H9 (cell line): ENCODE results near the gene FKBP10. TPM values are rescaled to one million over a fixed set of nuclear protein-coding genes. Genes with fewer than 3 reads are reported as not detected.
A peak's percentile ranks its signal among the peaks of the same experiment; 100 is the strongest.

Source experiments
- DNase-seq: peaks from one replicate; pipeline ENCODE4 v3.0.0-alpha.2; 2017
- H2AFZ ChIP-seq: one replicate; pipeline ENCODE4 v1.6.1; 2013; ENCODE audit warnings: mild to moderate bottlenecking, low read length, control low read depth, moderate library complexity
- H2AK5ac ChIP-seq: 2 replicates; pipeline ENCODE4 v1.6.1; 2013; ENCODE audit warnings: low read length, control low read depth, mixed read lengths; ENCODE audit not compliant: insufficient read length
- H2BK120ac ChIP-seq: one replicate; pipeline ENCODE4 v1.6.1; 2013; ENCODE audit warnings: low read depth, mild to moderate bottlenecking, low read length, control low read depth, inconsistent platforms; ENCODE audit not compliant: poor library complexity, severe bottlenecking
- H2BK12ac ChIP-seq: 2 replicates; pipeline ENCODE4 v1.6.1; 2013; ENCODE audit warnings: low read length, control low read depth, mixed read lengths, low read depth; ENCODE audit not compliant: insufficient read length
- H2BK15ac ChIP-seq: 2 replicates; pipeline ENCODE4 v1.6.1; 2013; ENCODE audit warnings: low read depth, low read length, control low read depth
- H2BK20ac ChIP-seq: one replicate; pipeline ENCODE4 v1.6.1; 2013; ENCODE audit warnings: low read depth, mild to moderate bottlenecking, low read length, control low read depth, inconsistent platforms; ENCODE audit not compliant: poor library complexity, severe bottlenecking
- H2BK5ac ChIP-seq: 2 replicates; pipeline ENCODE4 v1.6.1; 2013; ENCODE audit warnings: low read length, control low read depth, mixed read lengths; ENCODE audit not compliant: insufficient read length
- H3K14ac ChIP-seq: 2 replicates; pipeline ENCODE4 v1.6.1; 2013; ENCODE audit warnings: low read length, control low read depth; ENCODE audit not compliant: insufficient read depth
- H3K18ac ChIP-seq: 2 replicates; pipeline ENCODE4 v1.6.1; 2013; ENCODE audit warnings: low read depth, mild to moderate bottlenecking, mixed read lengths, low read length, control low read depth; ENCODE audit not compliant: insufficient read length
- H3K23ac ChIP-seq: 2 replicates; pipeline ENCODE4 v1.6.1; 2013; ENCODE audit warnings: low read length, control low read depth, mixed read lengths, low read depth; ENCODE audit not compliant: insufficient read length
- H3K23me2 ChIP-seq: 2 replicates; pipeline ENCODE4 v1.6.1; 2013; ENCODE audit warnings: low read depth, mild to moderate bottlenecking, mixed read lengths, low read length, control low read depth; ENCODE audit not compliant: insufficient read length, poor library complexity, severe bottlenecking
- H3K27ac ChIP-seq: 2 replicates; pipeline ENCODE4 v1.5.1; 2013; ENCODE audit warnings: low read length, control low read depth, mixed read lengths, low read depth; ENCODE audit not compliant: insufficient read length
- H3K27me3 ChIP-seq: 2 replicates; pipeline ENCODE4 v1.6.1; 2013; ENCODE audit warnings: low read length, control low read depth, inconsistent platforms; ENCODE audit not compliant: insufficient read depth
- H3K4ac ChIP-seq: 2 replicates; pipeline ENCODE4 v1.6.1; 2013; ENCODE audit warnings: low read depth, mild to moderate bottlenecking, control low read depth, inconsistent platforms, low read length, moderate library complexity
- H3K4me1 ChIP-seq: 2 replicates; pipeline ENCODE4 v1.6.1; 2013; ENCODE audit warnings: low read length, control low read depth, inconsistent platforms; ENCODE audit not compliant: insufficient read depth
- H3K4me2 ChIP-seq: 2 replicates; pipeline ENCODE4 v1.6.1; 2013; ENCODE audit warnings: low read length, control low read depth, mixed read lengths; ENCODE audit not compliant: insufficient read length, insufficient read depth
- H3K56ac ChIP-seq: 2 replicates; pipeline ENCODE4 v1.6.1; 2013; ENCODE audit warnings: low read depth, mild to moderate bottlenecking, mixed read lengths, low read length, control low read depth; ENCODE audit not compliant: insufficient read length
- H3K79me1 ChIP-seq: 2 replicates; pipeline ENCODE4 v1.6.1; 2013; ENCODE audit warnings: low read depth, mild to moderate bottlenecking, moderate library complexity, low read length, control low read depth, inconsistent platforms; ENCODE audit not compliant: insufficient read depth, poor library complexity, severe bottlenecking
- H3K79me2 ChIP-seq: 2 replicates; pipeline ENCODE4 v1.6.1; 2013; ENCODE audit warnings: low read length, control low read depth, inconsistent platforms; ENCODE audit not compliant: insufficient read depth
- H3K9ac ChIP-seq: 2 replicates; pipeline ENCODE4 v1.6.1; 2013; ENCODE audit warnings: low read length, control low read depth, mixed read lengths; ENCODE audit not compliant: insufficient read length; ENCODE audit errors: extremely low read depth
- H3K9me3 ChIP-seq: one replicate; pipeline ENCODE4 v1.6.1; 2013; ENCODE audit warnings: low read depth, low read length, inconsistent platforms; ENCODE audit not compliant: control insufficient read depth
- H3T11ph ChIP-seq: one replicate; pipeline ENCODE4 v1.6.1; 2013; ENCODE audit warnings: mild to moderate bottlenecking, low read length, control low read depth, inconsistent platforms
- H4K20me1 ChIP-seq: one replicate; pipeline ENCODE4 v1.6.1; 2013; ENCODE audit not compliant: control insufficient read depth, insufficient read length, insufficient read depth
- H4K5ac ChIP-seq: 2 replicates; pipeline ENCODE4 v1.6.1; 2013; ENCODE audit warnings: low read depth, mild to moderate bottlenecking, mixed read lengths, low read length, control low read depth; ENCODE audit not compliant: insufficient read length
- H4K8ac ChIP-seq: replicated peaks from 2 replicates; pipeline ENCODE4 v1.6.1; 2013; ENCODE audit warnings: low read length, control low read depth, mixed read lengths, low read depth; ENCODE audit not compliant: insufficient read length
- H4K91ac ChIP-seq: 2 replicates; pipeline ENCODE4 v1.6.1; 2013; ENCODE audit warnings: low read depth, mild to moderate bottlenecking, moderate library complexity, mixed read lengths, low read length, control low read depth; ENCODE audit not compliant: insufficient read length
- H3K27ac Mint-ChIP-seq, 3 experiments: 2 replicates in 2 of 3; 3 replicates in 1 of 3; pipeline ENCODE4 v1.8.0; 2020 to 2021; ENCODE audit warnings: mixed read lengths in 3 of 3, mild to moderate bottlenecking in 1 of 3, moderate library complexity in 1 of 3
- H3K27me3 Mint-ChIP-seq: 2 replicates; pipeline ENCODE4 v1.8.0; 2021; ENCODE audit warnings: low read depth, mild to moderate bottlenecking, moderate library complexity, mixed read lengths
- H3K36me3 Mint-ChIP-seq, 3 experiments: 2 replicates in 2 of 3; 3 replicates in 1 of 3; pipeline ENCODE4 v1.8.0; 2020 to 2021; ENCODE audit warnings: low read depth in 3 of 3, mixed read lengths in 3 of 3; ENCODE audit not compliant: insufficient read depth in 1 of 3
- H3K4me1 Mint-ChIP-seq, 2 experiments: 2 replicates each; pipeline ENCODE4 v1.8.0; 2020; ENCODE audit warnings: mixed read lengths in 2 of 2
- H3K4me3 Mint-ChIP-seq, 2 experiments: 2 replicates in 1 of 2; 3 replicates in 1 of 2; pipeline ENCODE4 v1.8.0; 2020 to 2021; ENCODE audit warnings: mild to moderate bottlenecking in 2 of 2, mixed read lengths in 2 of 2, moderate library complexity in 1 of 2
- H3K9me3 Mint-ChIP-seq, 2 experiments: 2 replicates in 1 of 2; 3 replicates in 1 of 2; pipeline ENCODE4 v1.8.0; 2020; ENCODE audit warnings: mild to moderate bottlenecking in 2 of 2, mixed read lengths in 2 of 2, moderate library complexity in 1 of 2
- WGBS: extraction: QIAGEN DNeasy Blood & Tissue Kit; methylation state at CpG from one replicate; pipeline ENCODE4 v1.1.7; 2013; ENCODE audit warnings: missing lambda C conversion rate, low lambda C conversion rate, mixed read lengths; ENCODE audit not compliant: insufficient read length; ENCODE audit errors: extremely low coverage; 5-methylcytosine and 5-hydroxymethylcytosine counted together
- total RNA-seq: library from RNA; stranded (reverse); gene quantifications from 2 replicates; pipeline ENCODE4 v1.2.1, GENCODE V29; 2021
- TF ChIP-seq, protein P1 (sequence below): fragments of 200-600 bp; sonication (generic); conservative IDR thresholded peaks from 3 replicates; pipeline ENCODE4 v1.8.0; 2021; ENCODE audit warnings: antibody characterized with exemption, mild to moderate bottlenecking

FKBP10 gene
- total RNA-seq, 1 experiment from 2014 or later, result 166 TPM

DNA sequence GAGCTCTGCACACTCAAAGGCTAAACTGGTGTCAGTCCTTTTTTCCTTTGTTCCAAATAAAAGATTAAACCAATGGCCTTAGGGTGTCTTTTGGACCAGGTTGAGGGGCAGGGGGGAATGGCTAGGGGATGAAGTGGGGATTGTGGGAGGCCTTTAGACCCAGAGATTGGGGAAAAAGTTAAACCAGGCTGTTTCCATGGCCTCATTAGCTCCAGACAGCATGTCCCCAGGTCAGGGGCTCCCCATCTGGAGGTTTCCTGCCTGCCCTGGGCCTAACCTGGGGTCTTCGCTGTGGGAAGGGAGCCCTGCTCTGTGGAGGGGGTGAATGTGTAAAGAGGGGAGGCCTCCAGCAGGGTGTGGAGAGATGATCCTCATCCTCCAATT lies 10.3 kb downstream of the FKBP10 start:
- Histone ChIP-seq H3K9ac (no peak overlapping the region), H3K79me1 (no peaks in the 10 kb centered on the region), H4K8ac (no peak overlapping the region), H2AK5ac (no peak overlapping the region), H3K4me1 (no peaks in the 10 kb centered on the region), H2AFZ (no peak overlapping the region), H4K91ac (no peak overlapping the region), H3K4me2 (no peak overlapping the region), H2BK15ac (no peak overlapping the region), H3K4ac (no peak overlapping the region), H2BK5ac (no peak overlapping the region), H3K79me2 (no peaks in the 10 kb centered on the region), H4K5ac (no peak overlapping the region), H3T11ph (no peak overlapping the region), H3K56ac (no peak overlapping the region), H2BK12ac (no peak overlapping the region), H3K14ac (no peak overlapping the region), H3K27ac (no peak overlapping the region), H2BK120ac (no peak overlapping the region), H3K23ac (no peak overlapping the region), H4K20me1 (no peaks in the 10 kb centered on the region), H3K23me2 (no peaks in the 10 kb centered on the region), H3K18ac (no peak overlapping the region), H2BK20ac (no peak overlapping the region), H3K9me3 (no peaks in the 10 kb centered on the region), H3K27me3 (no peaks in the 10 kb centered on the region)
- no peaks in the 10 kb centered on the region for H3K9me3 Mint-ChIP-seq
- DNase-seq, result no peak
- H3K36me3 Mint-ChIP-seq, result peaks cover 21 to 59% (median 50%) of the 10 kb centered on the region in 3 experiments; a peak in 6 of 7 replicates
- WGBS, result no CpG with 5 or more reads among the region's 1 CpG
- H3K27me3 Mint-ChIP-seq, result no peaks in the 10 kb centered on the region
- peaks cover 9 to 22% of the 10 kb centered on the region in 2 experiments; a peak in 3 of 4 replicates for H3K4me1 Mint-ChIP-seq
- H3K27ac Mint-ChIP-seq, result 0 out of 7 replicates have a peak overlapping the region, but pooled peaks of 2 of the 3 experiments have one; percentile 47 to 72
- H3K4me3 Mint-ChIP-seq, result no peak overlapping the region
- TF ChIP-seq, protein P1, sequence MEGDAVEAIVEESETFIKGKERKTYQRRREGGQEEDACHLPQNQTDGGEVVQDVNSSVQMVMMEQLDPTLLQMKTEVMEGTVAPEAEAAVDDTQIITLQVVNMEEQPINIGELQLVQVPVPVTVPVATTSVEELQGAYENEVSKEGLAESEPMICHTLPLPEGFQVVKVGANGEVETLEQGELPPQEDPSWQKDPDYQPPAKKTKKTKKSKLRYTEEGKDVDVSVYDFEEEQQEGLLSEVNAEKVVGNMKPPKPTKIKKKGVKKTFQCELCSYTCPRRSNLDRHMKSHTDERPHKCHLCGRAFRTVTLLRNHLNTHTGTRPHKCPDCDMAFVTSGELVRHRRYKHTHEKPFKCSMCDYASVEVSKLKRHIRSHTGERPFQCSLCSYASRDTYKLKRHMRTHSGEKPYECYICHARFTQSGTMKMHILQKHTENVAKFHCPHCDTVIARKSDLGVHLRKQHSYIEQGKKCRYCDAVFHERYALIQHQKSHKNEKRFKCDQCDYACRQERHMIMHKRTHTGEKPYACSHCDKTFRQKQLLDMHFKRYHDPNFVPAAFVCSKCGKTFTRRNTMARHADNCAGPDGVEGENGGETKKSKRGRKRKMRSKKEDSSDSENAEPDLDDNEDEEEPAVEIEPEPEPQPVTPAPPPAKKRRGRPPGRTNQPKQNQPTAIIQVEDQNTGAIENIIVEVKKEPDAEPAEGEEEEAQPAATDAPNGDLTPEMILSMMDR, result no peak
